Type B pancreatic cell (in vitro differentiated cells): ENCODE data around the gene SHC3. TPM values are rescaled to one million over a fixed set of nuclear protein-coding genes. Genes with fewer than 3 reads are reported as not detected.

Source experiments
- DNase-seq: peaks from one replicate; pipeline ENCODE4 v3.0.0; 2021; ENCODE audit warnings: mixed read lengths; ENCODE audit not compliant: unreplicated experiment; ENCODE audit errors: extremely low spot score
- H3K27ac Mint-ChIP-seq: 2 replicates; pipeline ENCODE4 v1.8.0; 2021; ENCODE audit warnings: mild to moderate bottlenecking, mixed read lengths
- H3K27me3 Mint-ChIP-seq: 2 replicates; pipeline ENCODE4 v1.8.0; 2021; ENCODE audit warnings: mixed read lengths
- H3K36me3 Mint-ChIP-seq: 2 replicates; pipeline ENCODE4 v1.8.0; 2021; ENCODE audit warnings: mixed read lengths
- H3K4me1 Mint-ChIP-seq: one replicate; pipeline ENCODE4 v1.8.0; 2021; ENCODE audit warnings: mixed read lengths; ENCODE audit not compliant: unreplicated experiment
- H3K4me3 Mint-ChIP-seq: 2 replicates; pipeline ENCODE4 v1.8.0; 2021; ENCODE audit warnings: mild to moderate bottlenecking, mixed read lengths
- H3K9me3 Mint-ChIP-seq: 2 replicates; pipeline ENCODE4 v1.8.0; 2021; ENCODE audit warnings: mixed read lengths
- CTCF ChIP-seq: fragments of 200-600 bp; sonication (generic); conservative IDR thresholded peaks from 2 replicates; pipeline ENCODE4 v1.5.0; 2021; ENCODE audit warnings: antibody characterized with exemption, mild to moderate bottlenecking
- total RNA-seq: library from RNA; stranded (reverse); gene quantifications from 2 replicates; pipeline ENCODE4 v1.2.1, GENCODE V29; 2021; ENCODE audit warnings: low replicate concordance

Gene SHC3
- total RNA-seq, 1 donor from 2014 or later: 5.3 TPM

DNA sequence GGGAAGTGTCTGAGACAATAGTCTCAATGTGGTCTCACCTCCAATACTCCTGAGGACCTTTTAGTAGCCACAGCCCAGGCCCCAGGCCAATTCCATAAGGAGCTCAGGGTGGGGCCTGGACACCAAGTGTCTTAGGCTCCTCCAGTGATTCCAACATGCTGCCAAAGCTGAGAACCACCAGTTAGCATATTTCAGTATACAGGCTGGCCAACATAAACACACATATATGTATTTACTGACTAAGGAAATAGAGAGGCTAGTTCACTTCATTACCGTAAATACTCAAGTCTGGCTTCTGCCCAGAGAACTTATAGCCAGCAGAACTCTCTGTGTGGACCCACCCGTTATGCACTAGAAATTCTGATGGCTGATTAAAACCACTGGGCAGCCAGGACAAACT is 163.3 kb downstream of the SHC3 start:
- TF ChIP-seq CTCF: no peak

DNA sequence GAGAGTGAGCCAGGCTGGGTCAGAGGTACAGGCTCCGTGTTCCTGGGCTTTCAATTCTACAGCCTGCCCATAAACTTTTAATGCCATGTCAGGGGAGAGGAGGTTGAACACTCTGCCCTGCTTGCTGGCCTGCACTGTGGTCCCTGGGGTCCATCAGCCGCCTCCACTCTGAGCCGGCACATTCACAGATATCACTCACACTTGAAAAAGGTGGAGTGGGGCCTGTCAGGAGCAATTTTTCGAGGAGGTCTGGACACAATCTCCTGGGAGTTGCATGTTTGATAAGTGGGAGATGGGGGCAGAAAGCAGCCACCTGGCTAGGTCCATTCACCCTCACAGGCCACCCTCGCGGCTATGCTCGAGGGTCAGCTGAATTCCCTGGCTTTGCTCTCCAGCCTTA is 164.5 kb downstream of the SHC3 start:
- H3K4me1 Mint-ChIP-seq: peaks cover 5% of the 10 kb centered on the region
- TF ChIP-seq CTCF: no peak
- DNase-seq: no peak
- no peaks in the 10 kb centered on the region for H3K27me3 Mint-ChIP-seq
- no peaks in the 10 kb centered on the region for H3K9me3 Mint-ChIP-seq
- no peak overlapping the region for H3K4me3 Mint-ChIP-seq
- no peaks in the 10 kb centered on the region for H3K36me3 Mint-ChIP-seq
- H3K27ac Mint-ChIP-seq: no peak overlapping the region

More for the DNA sequence above, 163.3 kb downstream of the SHC3 start:
- Mint-ChIP-seq H3K9me3 (no peaks in the 10 kb centered on the region), H3K4me3 (no peak overlapping the region), H3K4me1 (peaks cover 5% of the 10 kb centered on the region), H3K27ac (no peak overlapping the region), H3K27me3 (no peaks in the 10 kb centered on the region), H3K36me3 (no peaks in the 10 kb centered on the region)
- no peak for DNase-seq

GRCh38 chr9:89013660-89014059 is 165.0 kb downstream of the SHC3 start:
- H3K9me3 Mint-ChIP-seq: no peaks in the 10 kb centered on the region
- no peak for TF ChIP-seq CTCF
- H3K27ac Mint-ChIP-seq: no peak overlapping the region
- no peak overlapping the region for H3K4me3 Mint-ChIP-seq
- H3K36me3 Mint-ChIP-seq: no peaks in the 10 kb centered on the region
- no peaks in the 10 kb centered on the region for H3K27me3 Mint-ChIP-seq
- DNase-seq: no peak
- H3K4me1 Mint-ChIP-seq: peaks cover 8% of the 10 kb centered on the region

DNA sequence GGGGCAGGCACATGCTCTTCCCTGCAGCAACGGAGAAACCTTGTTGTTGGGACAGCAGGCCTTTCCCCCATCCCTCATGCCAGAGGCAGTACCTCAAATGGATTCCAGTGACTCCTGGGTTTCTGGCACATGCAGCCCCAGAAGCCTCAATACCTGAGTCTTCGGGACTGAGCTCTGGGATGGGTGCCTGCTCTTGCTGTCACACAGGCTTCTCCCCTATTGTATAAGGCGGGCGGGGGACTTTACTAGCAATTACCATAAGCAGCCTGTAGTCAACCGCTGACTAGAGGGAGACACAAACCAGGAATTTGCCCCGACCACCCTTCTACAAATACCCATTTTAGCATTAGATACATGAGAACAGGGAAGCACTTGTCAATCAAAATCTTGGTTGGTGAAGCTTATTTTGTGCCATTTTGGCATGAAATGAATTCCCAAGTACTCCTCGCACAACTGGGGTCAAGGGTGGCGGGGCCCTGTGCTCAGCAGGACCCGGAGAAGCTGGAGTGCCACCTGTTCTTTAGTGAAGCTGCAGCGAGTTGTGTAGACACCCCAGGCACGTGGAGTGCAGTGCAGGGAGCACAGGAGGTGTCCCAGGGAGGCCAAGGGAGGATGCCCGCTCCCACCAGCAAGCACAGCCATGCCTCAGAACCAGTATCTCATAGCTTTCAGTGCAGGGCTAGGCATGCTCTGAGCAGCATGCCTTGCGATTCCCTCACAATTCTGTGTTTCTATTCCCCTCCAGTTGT is 166.2 kb downstream of the SHC3 start:
- Mint-ChIP-seq H3K36me3 (no peaks in the 10 kb centered on the region), H3K4me3 (no peak overlapping the region), H3K27me3 (no peaks in the 10 kb centered on the region), H3K4me1 (peaks cover 9% of the 10 kb centered on the region), H3K9me3 (no peaks in the 10 kb centered on the region), H3K27ac (no peak overlapping the region)
- DNase-seq: no peak
- TF ChIP-seq CTCF: no peak

GRCh38 chr9:89011683-89012082 is 166.9 kb downstream of the SHC3 start:
- Mint-ChIP-seq H3K36me3 (no peaks in the 10 kb centered on the region), H3K9me3 (no peaks in the 10 kb centered on the region), H3K4me3 (no peak overlapping the region), H3K4me1 (peaks cover 9% of the 10 kb centered on the region), H3K27ac (no peak overlapping the region), H3K27me3 (no peaks in the 10 kb centered on the region)
- no peak for TF ChIP-seq CTCF
- no peak for DNase-seq
